ENCODE measurements around the gene OXT. TPM values are rescaled to one million over a fixed set of nuclear protein-coding genes. Genes with fewer than 3 reads are reported as not detected.

The OXT gene
- total RNA-seq, 1 donor from 2014 or later, result not detected

GRCh38 chr20:3032624-3033023 lies 38.8 kb upstream of the OXT start:
- Mint-ChIP-seq H3K9me3 (ENCODE audit: low read depth) (no peaks in the 10 kb centered on the region), H3K4me3 (ENCODE audit: unreplicated experiment) (no peak overlapping the region), H3K27ac (ENCODE audit: unreplicated experiment) (no peak overlapping the region), H3K36me3 (ENCODE audit: low read depth) (peaks cover 27% of the 10 kb centered on the region), H3K4me1 (ENCODE audit: low read depth) (no peaks in the 10 kb centered on the region), H3K27me3 (ENCODE audit: low read depth) (no peaks in the 10 kb centered on the region)
- TF ChIP-seq CTCF (IDR thresholded peaks at IDR 0.05), result no peak
- no peak for DNase-seq (ENCODE audit: low spot score)

- Mint-ChIP-seq H3K27me3 (ENCODE audit: low read depth) (no peaks in the 10 kb centered on the region), H3K9me3 (ENCODE audit: low read depth) (no peaks in the 10 kb centered on the region)
- TF ChIP-seq CTCF (IDR thresholded peaks at IDR 0.05), result no peak
Measured at GRCh38 chr20:3037654-3038053, 33.8 kb upstream of the OXT start.

GRCh38 chr20:3038454-3038853 lies 33.0 kb upstream of the OXT start:
- no peaks in the 10 kb centered on the region for H3K27me3 Mint-ChIP-seq (ENCODE audit: low read depth)
- no peak for DNase-seq (ENCODE audit: low spot score)
- peaks cover 33% of the 10 kb centered on the region for H3K36me3 Mint-ChIP-seq (ENCODE audit: low read depth)
- H3K4me3 Mint-ChIP-seq (ENCODE audit: unreplicated experiment), result no peak overlapping the region
- no peaks in the 10 kb centered on the region for H3K9me3 Mint-ChIP-seq (ENCODE audit: low read depth)
- H3K4me1 Mint-ChIP-seq (ENCODE audit: low read depth), result peaks cover 12% of the 10 kb centered on the region
- H3K27ac Mint-ChIP-seq (ENCODE audit: unreplicated experiment), result peak overlapping the region; percentile 2
- no peak for TF ChIP-seq CTCF (IDR thresholded peaks at IDR 0.05)

More at GRCh38 chr20:3037654-3038053, 33.8 kb upstream of the OXT start:
- H3K4me1 Mint-ChIP-seq (ENCODE audit: low read depth), result peaks cover 12% of the 10 kb centered on the region
- peaks cover 33% of the 10 kb centered on the region for H3K36me3 Mint-ChIP-seq (ENCODE audit: low read depth)
- no peak overlapping the region for H3K4me3 Mint-ChIP-seq (ENCODE audit: unreplicated experiment)
- H3K27ac Mint-ChIP-seq (ENCODE audit: unreplicated experiment), result no peak overlapping the region
- DNase-seq (ENCODE audit: low spot score), result no peak

DNA sequence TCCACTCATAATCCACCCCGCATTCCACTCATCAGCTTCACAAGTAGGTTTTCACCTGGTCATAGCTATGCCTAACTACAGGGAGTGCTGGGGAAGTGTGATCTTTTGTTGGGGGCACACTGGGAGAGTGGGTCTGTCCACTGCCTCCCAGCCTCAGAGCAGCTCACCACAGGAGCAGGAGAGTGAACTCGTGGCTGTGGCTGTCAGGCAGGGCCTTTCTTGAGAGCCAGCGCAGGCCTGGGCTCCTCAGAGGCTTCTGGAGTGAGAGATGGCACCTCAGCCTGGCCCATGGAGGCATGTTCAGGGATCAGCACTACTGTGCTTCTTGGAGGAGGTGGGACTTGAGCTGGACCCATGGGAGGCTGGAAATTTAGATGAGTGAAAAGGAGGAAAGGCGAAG lies 32.0 kb upstream of the OXT start:
- H3K9me3 Mint-ChIP-seq (ENCODE audit: low read depth), result no peaks in the 10 kb centered on the region
- H3K27ac Mint-ChIP-seq (ENCODE audit: unreplicated experiment), result no peak overlapping the region
- H3K4me3 Mint-ChIP-seq (ENCODE audit: unreplicated experiment), result no peak overlapping the region
- H3K27me3 Mint-ChIP-seq (ENCODE audit: low read depth), result no peaks in the 10 kb centered on the region
- H3K4me1 Mint-ChIP-seq (ENCODE audit: low read depth), result peaks cover 12% of the 10 kb centered on the region
- peaks cover 31% of the 10 kb centered on the region for H3K36me3 Mint-ChIP-seq (ENCODE audit: low read depth)
- no peak for DNase-seq (ENCODE audit: low spot score)
- TF ChIP-seq CTCF (IDR thresholded peaks at IDR 0.05), result no peak

GRCh38 chr20:3040086-3040485 lies 31.3 kb upstream of the OXT start:
- H3K27me3 Mint-ChIP-seq (ENCODE audit: low read depth), result no peaks in the 10 kb centered on the region
- peaks cover 16% of the 10 kb centered on the region for H3K4me1 Mint-ChIP-seq (ENCODE audit: low read depth)
- no peak for TF ChIP-seq CTCF (IDR thresholded peaks at IDR 0.05)
- no peak for DNase-seq (ENCODE audit: low spot score)
- H3K27ac Mint-ChIP-seq (ENCODE audit: unreplicated experiment), result no peak overlapping the region
- H3K9me3 Mint-ChIP-seq (ENCODE audit: low read depth), result no peaks in the 10 kb centered on the region
- no peak overlapping the region for H3K4me3 Mint-ChIP-seq (ENCODE audit: unreplicated experiment)
- peaks cover 28% of the 10 kb centered on the region for H3K36me3 Mint-ChIP-seq (ENCODE audit: low read depth)
